Inflammatory macrophage treated with lipopolysaccharide for 4 hours (primary cell): ENCODE measurements around the gene C16orf95.

Experiments
- DNase-seq: peaks from one replicate; pipeline ENCODE4 v3.0.0-alpha.2; 2020

C16orf95 gene

GRCh38 chr16:87314990-87315420 lies 2.2 kb downstream of the C16orf95 start:
- DNase-seq: no peak

- DNase-seq: no peak
Observed at GRCh38 chr16:87312008-87312407, 5.2 kb downstream of the C16orf95 start.

GRCh38 chr16:87311387-87311786 lies 5.8 kb downstream of the C16orf95 start:
- DNase-seq: no peak

DNA sequence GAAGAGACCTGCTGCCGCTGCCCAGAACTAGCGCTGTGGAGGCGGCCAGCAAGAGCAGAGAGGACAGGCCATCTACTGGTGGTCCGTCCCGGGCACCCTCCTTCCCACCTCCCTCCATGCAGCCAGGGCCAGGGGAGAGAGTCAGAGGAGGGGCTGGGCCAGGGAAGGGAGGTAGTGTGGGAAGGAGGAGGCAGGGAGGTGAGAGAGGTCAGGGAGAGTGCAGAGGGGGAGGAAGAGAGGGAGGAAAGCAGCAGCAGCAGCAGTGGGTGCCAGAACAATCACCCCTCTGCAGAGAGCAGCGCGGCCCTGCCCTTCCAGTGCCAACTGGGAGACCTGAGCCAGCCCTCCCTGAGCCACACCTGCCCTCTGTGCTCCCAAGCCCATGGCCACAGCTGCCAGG lies 6.6 kb downstream of the C16orf95 start:
- DNase-seq: no peak

DNA sequence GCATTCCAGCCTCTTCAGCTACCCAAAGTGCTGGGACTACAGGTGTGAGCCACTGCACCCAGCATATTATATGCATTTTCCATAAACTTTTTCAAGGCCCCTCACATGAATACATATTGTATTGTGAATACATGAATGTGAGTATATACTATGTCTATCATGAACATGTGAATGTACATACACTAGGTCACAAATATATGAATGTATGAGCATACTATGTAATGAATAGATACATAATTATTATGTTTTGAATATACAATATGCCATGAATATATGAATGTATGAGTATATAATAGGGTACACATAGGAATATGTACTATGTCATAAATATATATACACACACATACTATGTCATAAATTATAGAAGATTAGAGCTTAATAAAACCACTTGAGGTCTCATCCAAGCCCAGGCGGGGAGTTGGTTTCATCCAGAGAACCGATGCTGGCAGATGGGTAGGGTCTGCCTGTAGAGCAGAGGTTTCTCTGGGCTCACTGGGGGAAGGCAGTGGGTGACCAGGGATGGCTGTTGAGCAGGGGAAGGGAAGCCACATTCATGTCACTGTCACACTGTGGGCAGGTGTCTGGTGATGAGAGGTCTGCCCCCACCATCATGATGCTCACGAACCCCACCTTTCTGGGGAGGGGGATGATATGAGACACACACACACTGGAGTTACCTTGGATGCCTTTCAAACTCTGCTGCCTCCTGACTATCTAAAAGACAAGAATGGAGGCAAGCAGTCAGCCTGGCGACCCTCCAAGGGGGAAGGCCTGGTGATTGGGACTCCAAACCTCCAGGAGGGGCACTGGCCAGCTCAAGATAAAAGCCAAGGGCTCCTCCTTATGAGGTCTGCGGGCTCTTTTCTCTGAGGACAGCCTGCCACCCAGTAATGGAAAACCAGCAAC lies 7.3 kb downstream of the C16orf95 start:
- no peak for DNase-seq

- no peak for DNase-seq
Observed at GRCh38 chr16:87308826-87309225, 8.4 kb downstream of the C16orf95 start.

GRCh38 chr16:87306516-87306915 lies 10.7 kb downstream of the C16orf95 start:
- no peak for DNase-seq

- no peak for DNase-seq
Observed at GRCh38 chr16:87305505-87306391, 11.4 kb downstream of the C16orf95 start.

- no peak for DNase-seq
Observed at GRCh38 chr16:87304951-87305350, 12.2 kb downstream of the C16orf95 start.

DNA sequence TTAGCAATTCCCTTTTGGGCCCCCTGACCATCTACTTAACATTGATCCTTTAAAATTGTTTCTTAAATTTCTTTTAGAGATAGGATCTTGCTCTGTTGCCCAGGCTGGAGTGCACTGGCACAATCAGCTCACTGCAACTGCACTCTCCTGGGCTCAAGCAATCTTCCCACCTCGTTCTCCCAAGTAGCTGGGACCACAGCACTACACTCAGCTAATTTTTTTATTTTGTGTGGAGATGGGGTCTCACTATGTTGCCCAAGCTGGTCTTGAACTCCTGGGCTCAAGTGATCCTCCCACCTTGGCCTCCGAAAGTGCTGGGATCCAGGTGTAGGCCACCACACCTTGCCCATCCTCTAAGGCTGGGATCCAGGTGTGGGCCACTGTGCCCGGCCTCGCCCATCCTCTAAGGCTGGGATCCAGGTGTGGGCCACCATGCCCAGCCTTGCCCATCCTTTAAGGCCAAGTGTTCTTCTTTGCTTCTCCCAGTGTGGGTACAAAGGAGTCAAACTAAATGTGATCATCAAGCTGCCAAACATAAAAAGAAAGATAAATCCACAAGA lies 13.2 kb downstream of the C16orf95 start:
- DNase-seq: no peak

GRCh38 chr16:87303431-87303930 lies 13.7 kb downstream of the C16orf95 start:
- DNase-seq: no peak

- DNase-seq: no peak
Observed at GRCh38 chr16:87298857-87299465, 18.2 kb downstream of the C16orf95 start.

DNA sequence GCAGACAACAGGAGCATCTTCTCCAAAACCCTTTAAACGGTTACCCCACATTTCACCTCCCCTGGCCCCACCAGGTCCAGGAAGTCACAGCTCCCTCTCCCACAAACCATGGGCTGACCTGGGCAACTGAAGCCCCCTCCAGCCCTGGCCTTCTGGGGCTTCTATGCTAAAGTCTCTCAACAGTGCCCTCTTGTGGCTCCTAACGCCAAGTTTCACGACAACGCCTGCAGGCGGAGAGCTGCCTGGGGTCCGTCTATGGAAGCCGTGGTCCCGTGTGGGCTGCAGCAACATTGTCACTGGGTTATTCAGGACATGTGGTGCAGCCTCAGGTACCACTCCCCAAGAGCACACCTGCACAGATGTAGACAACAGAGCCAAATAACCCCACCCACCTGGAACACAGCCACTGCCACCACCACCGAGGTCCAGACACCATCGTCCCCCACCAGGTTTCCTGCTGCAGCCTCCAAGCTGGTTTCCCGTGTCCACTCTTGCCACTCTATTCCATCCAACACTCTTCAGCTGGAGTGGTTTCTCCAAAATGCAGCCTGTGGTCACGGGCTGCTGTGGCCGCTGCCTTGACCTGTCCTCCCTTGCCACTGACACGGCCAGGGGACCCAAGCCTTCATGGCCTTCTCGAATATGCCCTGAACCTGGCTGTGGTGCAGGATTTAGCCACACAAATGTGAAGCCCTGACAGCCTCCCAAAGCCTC lies 19.1 kb downstream of the C16orf95 start:
- DNase-seq: peak; percentile 18

DNA sequence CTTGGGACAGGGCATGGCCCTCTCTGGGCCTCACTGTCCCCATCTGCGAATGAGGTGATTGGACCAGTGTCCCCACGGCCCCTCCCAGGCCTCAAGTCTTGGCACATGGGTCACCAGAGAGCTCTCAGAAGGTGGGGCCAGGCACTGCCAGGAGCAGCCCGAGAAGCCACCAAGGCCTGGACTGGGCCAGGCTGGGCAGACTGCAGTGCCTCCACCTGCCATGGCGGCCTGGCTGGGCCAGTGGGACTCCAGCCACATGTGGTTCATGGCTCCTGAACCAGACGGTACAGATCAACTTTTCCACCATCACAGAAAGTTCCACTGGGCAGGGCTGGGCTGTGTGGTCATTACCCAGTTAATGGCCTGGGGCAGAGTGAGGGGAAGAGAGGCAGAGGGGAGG lies 19.8 kb downstream of the C16orf95 start:
- DNase-seq: no peak

DNA sequence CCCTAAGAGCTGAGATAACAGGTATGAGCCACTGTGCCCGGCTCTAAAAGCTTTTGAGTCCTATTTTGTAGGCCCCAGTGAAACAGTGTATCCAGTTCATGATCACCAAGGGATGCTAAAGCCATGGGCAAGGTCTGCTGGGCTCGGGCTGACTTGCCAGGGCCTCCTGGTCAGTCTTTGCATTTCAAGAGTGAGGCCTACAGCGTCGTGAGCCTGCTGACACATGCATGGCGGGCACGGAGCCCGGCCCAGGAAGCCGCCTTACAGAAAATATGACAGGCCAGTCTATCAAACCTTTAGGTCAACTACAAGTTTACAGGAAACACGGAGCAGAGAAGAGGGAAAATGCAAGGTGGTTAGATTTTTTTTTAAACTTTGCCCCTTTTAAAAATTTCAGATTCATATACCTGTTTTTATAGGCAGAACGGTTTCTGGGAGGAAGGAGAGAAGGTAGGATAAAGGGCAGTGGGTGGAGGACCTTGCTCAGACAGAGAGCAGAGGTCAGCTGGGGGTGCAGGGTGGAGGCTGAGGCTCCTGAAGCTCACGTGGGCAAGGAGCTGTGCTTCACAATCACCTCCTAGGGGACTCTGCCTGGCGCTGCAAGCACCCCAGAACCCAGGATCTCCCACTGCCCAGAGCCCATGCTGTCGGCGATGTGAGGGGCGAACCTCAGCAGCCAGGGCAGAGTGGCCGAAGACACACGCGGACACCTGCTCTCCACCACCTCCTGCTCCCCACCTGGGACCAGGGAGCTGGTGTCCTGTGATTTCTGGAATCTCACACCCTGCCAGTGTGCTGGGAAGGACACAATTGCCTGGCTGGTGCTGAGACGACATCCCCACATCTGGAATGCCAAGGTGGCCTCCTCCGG lies 21.3 kb downstream of the C16orf95 start:
- no peak for DNase-seq

GRCh38 chr16:87295259-87295658 lies 21.9 kb downstream of the C16orf95 start:
- peak; percentile 5 for DNase-seq

DNA sequence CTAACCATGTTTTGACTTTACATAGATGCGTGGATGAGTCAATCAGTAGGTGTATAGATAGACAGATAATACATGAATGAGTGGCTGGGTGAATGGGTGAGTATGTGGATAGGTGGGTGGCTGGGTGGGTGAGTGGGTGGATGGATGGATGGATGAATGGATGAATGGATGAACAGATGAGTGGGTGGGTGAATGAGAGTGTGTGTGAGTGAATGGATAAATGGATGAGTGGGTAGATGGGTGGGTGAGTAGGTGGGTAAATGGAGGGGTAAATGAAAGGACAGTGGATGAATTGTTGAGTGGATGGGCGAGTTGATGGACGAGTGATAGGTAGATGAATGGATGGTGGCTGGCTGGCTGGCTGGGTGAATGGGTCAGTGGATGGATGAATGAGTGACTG lies 23.2 kb downstream of the C16orf95 start:
- no peak for DNase-seq

DNA sequence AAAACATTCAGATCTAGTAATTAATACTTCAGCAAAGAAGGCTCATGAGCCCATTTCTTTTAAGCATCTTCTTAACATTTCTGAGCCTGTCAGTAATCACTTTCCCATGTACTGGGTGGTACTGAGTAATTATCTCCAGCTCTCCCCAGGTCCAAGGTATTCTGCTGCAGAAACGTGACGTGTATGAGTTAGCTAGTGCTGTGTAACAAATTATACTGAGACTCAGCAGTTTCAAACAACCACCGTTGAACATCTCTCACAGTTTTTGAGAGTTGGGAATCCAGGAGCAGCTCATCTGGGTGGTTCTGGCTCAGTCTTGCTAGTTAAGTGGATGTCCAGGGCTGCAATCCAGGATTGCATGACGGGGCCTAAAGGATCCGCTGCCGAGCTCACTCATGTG lies 25.2 kb downstream of the C16orf95 start:
- DNase-seq: no peak

DNA sequence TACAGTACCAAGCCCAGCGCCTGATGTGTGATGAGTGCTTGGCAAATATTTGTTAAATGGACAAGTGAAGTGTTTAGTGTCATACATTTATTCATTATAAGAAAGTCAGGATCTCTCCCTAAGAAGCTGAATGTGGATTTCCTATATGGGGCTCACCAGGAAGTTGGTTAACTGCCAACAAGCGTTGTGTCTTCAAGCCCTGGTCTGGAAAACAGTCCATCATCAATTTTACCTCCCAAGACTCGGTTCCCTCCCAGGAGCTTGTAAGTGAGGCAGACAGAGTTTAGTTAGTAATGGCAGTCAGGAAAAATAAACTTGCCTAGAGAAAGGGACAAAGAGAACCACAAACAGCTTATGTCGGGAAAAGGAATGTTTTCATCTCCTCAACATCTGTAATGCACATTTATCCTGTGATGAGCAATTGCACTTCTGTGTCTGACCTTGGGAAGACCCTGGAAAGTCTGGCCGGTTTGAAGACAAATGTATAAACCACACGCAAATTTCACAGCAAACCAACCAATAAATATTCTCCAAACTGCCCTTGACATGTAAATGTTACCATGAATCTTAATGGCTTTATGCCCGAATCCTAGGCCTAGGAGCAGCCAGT lies 28.3 kb downstream of the C16orf95 start:
- no peak for DNase-seq

- no peak for DNase-seq
Observed at GRCh38 chr16:87286839-87287626, 30.2 kb downstream of the C16orf95 start.
